ENCODE measurements around the gene GTF3C2.

The GTF3C2 gene

GRCh38 chr2:27316655-27317412, 39.7 kb downstream of the GTF3C2 start:
- no peak for TF ChIP-seq CTCF (IDR thresholded peaks at IDR 0.05; ENCODE audit: low read depth, low read length, missing control alignments)
- no peak overlapping the region for H3K4me3 ChIP-seq (replicated peaks; ENCODE audit: low read depth, low read length)
- DNase-seq (ENCODE audit: extremely low read depth, low read depth): no peak

- no peak for DNase-seq (ENCODE audit: extremely low read depth, low read depth)
- TF ChIP-seq CTCF (IDR thresholded peaks at IDR 0.05; ENCODE audit: low read depth, low read length, missing control alignments): no peak
- no peak overlapping the region for H3K4me3 ChIP-seq (replicated peaks; ENCODE audit: low read depth, low read length)
These were observed 41.4 kb downstream of the GTF3C2 start for GRCh38 chr2:27315122-27315521.

- DNase-seq (ENCODE audit: extremely low read depth, low read depth): no peak
- no peak for TF ChIP-seq CTCF (IDR thresholded peaks at IDR 0.05; ENCODE audit: low read depth, low read length, missing control alignments)
- no peak overlapping the region for H3K4me3 ChIP-seq (replicated peaks; ENCODE audit: low read depth, low read length)
These were observed 41.9 kb downstream of the GTF3C2 start for GRCh38 chr2:27314709-27315108.

GRCh38 chr2:27313882-27314645, 42.5 kb downstream of the GTF3C2 start:
- TF ChIP-seq CTCF (IDR thresholded peaks at IDR 0.05; ENCODE audit: low read depth, low read length, missing control alignments): no peak
- DNase-seq (ENCODE audit: extremely low read depth, low read depth): no peak
- H3K4me3 ChIP-seq (replicated peaks; ENCODE audit: low read depth, low read length): no peak overlapping the region

GRCh38 chr2:27312152-27312551, 44.4 kb downstream of the GTF3C2 start:
- DNase-seq (ENCODE audit: extremely low read depth, low read depth): no peak
- no peak for TF ChIP-seq CTCF (IDR thresholded peaks at IDR 0.05; ENCODE audit: low read depth, low read length, missing control alignments)
- no peak overlapping the region for H3K4me3 ChIP-seq (replicated peaks; ENCODE audit: low read depth, low read length)

GRCh38 chr2:27309651-27310050, 46.9 kb downstream of the GTF3C2 start:
- DNase-seq (ENCODE audit: extremely low read depth, low read depth): no peak
- no peak overlapping the region for H3K4me3 ChIP-seq (replicated peaks; ENCODE audit: low read depth, low read length)
- TF ChIP-seq CTCF (IDR thresholded peaks at IDR 0.05; ENCODE audit: low read depth, low read length, missing control alignments): no peak
